ENCODE measurements around the gene TERT.

TERT gene

DNA sequence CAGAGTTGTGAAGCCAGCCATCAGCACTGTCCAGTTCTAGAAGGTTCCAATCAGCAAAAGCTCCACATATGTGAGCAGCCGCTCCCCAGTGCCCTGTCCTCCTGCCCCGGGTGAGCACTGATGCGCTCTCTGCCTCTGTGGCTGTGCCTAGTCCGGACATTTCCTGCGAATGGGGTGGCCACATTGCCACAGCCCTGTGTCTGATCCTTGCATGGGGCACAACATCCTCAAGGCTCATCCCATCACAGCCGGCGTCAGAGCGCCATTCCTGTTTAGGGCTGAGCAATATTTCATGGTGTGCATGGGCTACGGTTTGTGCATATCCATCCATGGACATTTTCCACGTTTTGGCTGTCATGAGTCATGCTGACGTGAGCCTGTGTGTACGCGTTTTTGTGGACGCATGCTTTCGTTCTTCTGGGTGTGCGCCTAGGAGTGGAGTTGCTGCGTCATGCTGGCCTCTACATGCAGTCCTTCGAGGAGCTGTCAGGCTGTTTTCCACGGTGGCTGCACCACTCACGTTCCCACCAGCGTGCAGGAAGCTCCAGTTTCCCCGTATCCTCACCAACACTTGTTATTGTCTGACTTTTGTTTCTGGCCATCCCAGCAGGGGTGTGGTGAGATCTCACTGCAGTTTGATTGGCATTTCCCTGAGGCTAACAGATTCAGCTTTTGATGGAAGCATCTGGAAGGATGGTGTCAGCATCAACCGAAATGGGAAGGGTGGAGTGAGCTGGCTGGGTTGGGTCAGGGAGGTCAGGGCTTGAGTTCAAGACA lies 79.4 kb downstream of the TERT start:
- FAIRE-seq: no peak

DNA sequence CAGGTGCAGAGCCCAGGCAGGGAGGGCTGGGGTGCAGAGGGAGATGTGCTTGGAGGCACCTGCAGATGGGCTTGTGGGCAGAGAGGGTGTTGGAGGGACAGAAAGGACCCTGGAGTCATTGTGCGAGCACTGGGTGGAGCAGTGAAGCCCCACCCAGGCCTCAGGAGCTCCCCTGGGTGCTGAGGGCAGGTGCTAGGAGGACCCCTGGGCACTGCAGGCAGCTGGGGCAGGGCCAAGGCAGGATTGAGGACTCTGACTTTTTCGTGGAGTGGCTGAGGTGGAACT lies 80.0 kb downstream of the TERT start:
- FAIRE-seq: no peak

DNA sequence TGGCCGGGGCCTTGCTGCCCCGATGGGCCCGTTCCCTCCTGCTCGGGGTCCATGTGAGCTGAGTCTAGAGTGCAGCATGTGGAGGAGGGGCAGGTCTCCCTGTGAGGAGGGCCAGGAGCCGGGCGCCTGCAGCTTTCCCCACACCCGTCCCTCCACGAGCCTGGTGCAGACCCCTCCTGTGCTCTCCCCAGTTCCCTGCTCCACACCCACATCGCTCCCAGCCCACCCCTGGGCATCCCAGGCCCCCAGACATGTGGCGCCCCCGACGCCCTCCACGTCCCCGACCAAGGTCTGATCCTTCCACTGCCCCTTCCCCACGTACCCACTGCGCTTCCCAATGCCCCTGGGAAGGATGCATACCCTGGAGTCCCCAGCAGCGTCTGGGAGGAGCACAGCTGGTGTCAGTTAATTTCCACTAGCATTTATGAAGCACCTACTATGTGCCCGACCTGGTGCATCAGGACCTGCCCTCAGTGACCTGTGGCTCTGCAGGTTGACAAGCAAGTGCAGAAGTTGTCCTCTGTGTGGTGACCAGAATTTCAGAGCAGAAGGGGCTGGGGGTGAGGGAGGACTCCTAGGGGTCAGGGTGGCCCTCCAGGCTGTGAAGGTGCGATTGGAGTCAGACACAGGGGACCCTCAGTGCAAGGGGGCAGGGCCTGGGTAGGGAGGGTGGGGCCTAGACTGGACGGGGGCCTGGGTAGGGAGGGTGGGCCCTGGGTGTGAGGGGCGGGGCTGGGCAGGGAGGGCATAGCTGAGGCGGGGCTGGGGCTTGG lies 80.5 kb downstream of the TERT start:
- no peak for FAIRE-seq

DNA sequence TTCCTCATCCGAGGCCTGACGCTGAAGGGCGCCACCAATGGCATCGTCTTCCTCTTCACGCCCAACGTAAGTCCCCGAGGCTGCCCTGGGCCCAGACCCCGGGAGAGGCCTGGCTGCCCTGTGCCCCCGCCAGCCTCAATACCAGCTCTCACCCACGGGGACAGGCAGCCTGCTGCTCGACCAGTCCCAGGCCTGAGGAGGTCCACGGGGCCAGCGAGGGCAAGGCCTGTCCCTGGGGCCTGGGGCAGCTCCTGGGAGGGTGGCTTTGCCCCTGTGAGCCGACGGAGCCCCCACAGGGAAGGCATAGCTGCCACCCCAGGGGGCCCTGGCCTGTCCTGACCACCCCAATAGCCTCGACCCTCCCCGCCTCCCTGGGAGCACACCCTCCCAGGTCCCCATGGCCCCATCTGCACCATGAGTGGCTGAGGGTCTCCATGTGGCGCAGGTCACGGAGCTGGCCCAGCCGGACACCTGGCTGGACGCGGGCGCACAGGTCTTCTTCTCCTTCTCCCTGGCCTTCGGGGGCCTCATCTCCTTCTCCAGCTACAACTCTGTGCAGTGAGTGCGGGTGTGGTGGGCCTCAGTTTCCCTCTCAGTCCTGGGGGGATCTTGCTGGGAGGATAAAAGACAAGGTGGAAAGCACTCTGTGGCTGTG lies 81.2 kb downstream of the TERT start:
- no peak for FAIRE-seq

DNA sequence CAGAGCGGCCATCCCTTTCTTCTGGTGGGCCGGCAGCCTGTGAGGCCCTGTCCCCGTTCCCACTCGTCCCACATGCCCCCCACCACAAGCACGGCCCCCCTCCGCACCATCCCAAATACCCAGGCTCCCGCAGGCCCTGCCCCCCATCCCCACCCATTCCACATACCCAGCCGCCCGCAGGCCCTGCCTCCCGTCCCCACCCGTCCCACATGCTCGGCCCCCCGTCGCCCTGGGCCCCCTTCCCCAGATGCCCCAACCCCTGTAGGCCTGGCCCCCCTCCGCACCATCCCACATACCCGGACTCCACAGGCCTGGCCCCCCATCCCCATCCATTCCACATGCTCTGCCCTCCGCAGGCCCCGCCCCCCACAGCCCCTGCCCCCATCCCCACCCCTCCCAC lies 82.0 kb downstream of the TERT start:
- FAIRE-seq: no peak

DNA sequence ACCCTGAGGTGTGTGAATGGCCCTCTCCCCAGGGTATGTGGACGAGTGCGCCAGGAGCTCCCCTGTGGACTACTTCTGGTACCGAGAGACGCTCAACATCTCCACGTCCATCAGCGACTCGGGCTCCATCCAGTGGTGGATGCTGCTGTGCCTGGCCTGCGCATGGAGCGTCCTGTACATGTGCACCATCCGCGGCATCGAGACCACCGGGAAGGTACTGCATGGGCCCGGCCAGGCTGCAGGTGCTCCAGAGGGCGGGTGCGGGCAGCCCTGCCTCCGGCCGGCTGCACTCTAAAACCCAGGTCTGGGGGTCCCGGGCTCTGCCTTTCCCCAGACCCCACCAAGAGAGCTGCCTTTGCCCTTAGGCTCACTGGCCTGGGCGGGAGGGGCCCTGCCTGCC lies 82.6 kb downstream of the TERT start:
- no peak for FAIRE-seq

DNA sequence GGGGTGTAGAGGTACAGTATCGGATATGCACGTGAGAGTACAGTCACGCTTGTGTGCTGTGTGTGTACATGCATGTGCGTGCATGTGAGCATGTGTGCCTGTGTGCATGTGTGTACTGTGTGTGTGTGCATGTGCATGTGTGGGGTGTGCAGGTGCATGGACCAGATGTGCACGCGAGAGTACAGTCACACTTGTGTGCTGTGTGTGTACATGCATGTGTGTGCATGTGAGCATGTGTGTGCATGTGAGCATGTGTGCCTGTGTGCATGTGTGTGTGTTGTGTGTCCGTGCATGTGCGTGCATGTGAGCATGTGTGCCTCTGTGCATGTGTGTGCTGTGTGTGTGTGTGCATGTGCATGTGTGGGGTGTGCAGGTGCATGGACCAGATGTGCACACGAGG lies 83.2 kb downstream of the TERT start:
- FAIRE-seq: no peak

DNA sequence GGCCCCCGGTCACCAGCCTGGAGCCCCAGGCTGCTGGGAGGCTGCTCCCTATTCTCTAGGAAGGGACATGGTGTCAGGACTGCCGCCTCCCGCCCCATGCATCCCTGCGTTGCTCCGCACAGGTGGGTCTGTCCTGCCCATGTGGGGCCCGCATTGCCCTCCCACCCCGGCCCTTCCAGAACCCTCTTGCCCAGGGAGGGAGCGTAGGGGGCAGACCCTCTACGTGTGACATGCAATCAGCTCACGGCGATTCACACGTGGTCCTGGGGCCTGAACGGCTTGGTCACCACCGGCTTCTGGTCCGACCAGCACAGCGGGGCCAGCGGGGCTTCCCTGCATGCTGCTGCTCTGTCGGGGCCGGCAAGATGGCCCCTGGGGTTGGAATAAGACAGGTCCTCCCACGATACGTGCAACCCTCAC lies 84.0 kb downstream of the TERT start:
- FAIRE-seq: no peak

DNA sequence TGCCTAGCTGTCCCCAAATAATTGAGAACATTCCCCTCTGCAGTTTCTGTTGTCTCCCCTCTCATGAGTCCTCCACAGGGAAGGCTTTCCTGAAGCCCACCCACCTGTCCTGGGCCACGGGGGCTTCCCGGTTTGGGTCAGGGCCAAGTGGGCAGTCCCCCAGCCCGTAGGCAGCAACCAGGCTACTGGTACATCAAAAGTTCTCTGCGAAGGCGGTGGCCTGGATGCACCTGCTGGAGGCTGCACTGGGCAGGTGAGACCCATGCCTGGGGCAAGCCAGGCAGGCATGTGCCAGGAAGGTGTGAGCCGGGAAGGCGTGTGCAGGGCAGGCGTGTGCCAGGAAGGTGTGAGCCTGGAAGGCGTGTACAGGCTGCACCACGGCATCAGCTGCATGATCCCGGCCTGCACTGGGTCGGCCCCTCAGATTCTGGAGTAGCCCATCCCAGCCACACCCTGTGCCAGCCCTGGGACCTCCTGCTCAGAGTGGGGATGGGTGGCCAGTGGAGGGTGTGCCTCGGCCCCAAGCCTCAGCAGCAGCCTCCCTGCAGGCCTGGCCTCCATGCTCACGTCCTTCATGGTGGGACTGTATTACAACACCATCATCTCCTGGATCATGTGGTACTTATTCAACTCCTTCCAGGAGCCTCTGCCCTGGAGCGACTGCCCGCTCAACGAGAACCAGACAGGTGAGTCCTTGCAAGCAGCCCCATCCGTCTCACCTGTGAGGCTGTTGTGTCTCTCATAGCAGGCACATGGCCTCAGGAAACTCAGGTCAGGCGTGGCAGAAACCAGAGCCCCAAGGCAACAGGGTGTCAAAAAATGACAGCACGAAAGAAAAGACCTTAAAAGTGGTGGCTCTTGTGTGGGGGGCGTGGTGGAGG lies 84.7 kb downstream of the TERT start:
- no peak for FAIRE-seq

DNA sequence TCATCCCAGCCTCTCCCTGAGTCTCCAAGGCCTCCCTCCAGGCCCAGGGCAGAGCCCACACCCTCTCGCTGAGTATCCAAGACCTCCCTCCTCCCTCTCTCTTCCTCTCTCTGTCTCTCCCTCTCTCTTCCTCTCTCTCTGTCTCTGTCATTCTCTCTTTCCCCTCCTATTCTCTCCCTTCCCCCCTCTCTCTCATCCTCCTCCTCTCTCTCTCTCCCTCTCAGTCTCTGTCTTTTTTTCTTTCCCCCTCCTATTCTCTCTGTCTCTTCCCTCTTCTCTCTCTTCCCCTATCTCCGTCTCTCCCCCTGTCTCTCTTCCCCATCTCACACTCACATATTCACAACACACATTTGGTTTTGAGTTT lies 85.4 kb downstream of the TERT start:
- FAIRE-seq: no peak

DNA sequence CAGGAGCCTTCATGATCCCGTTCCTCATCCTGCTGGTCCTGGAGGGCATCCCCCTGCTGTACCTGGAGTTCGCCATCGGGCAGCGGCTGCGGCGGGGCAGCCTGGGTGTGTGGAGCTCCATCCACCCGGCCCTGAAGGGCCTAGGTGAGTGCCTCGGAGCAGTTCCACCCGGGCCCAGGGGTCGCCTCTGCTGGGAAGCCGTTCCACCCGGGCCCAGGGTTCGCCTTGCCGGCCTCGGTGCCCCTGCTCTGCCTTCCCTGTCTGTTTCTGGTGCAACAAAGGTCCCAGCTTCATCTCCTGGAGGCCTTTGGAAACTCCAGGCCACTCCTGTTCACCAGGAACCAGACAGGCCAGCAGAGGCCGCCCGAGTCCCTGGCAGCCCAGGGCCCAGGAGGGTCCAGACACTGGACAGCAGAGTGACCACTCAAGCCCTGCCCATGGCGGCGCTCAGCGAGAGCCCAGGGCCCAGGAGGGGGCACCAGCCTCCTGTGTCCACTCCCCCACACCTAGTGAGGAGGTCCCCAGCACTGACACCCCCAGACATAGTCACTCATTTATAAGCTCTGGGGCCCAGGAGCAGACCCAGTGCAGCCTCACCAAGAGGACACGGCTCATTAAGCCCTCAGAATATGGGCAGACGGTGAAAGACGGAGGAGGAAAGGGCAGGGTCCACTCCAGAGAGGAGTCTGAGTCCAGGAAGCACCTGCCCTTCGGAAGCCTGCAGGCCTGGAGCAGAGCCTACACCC lies 86.0 kb downstream of the TERT start:
- no peak for FAIRE-seq

DNA sequence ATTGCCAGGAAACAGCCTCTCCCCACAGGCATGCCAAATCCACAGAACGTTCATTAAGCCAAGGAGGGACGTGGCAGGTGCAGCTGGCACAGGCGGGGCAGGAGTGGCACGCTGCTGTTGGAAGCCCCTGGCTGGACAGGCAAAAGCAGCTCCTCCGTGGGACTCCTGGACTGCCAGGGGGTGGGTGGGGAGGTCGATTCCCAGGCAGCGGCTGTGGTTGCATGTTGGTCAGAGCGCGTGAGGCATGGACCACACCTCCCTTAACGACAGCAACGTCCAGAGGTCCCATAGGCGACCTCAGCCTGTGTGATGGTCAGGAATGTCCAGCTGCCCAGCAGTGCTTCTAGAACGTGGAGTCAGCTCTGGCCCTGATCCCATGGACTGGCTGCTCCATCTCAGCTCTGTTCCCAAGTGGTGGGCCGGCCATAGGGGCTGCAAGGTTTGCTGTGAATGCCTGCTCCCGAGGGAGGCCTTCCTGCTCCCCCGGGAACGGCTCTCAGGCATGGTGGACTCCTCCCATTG lies 86.6 kb downstream of the TERT start:
- no peak for FAIRE-seq

DNA sequence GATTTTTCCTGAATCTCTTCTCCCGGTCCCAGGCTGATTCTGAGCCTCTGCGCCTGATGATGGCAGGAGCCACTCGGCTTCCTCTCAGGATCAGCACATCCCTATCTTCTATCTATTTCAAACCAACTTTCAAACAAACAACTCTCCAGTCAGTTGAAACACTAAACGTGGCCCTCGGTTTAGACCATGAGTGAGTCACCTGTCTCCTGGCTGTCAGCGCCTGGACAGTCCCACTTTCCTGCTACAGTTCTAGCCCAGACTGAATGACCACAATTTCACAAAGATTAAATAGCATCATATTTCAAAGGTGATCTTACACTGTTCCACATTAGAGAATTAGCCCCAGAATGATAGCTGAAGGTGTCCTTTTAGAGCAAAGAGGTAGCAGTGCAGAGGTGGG lies 87.3 kb downstream of the TERT start:
- FAIRE-seq: no peak

DNA sequence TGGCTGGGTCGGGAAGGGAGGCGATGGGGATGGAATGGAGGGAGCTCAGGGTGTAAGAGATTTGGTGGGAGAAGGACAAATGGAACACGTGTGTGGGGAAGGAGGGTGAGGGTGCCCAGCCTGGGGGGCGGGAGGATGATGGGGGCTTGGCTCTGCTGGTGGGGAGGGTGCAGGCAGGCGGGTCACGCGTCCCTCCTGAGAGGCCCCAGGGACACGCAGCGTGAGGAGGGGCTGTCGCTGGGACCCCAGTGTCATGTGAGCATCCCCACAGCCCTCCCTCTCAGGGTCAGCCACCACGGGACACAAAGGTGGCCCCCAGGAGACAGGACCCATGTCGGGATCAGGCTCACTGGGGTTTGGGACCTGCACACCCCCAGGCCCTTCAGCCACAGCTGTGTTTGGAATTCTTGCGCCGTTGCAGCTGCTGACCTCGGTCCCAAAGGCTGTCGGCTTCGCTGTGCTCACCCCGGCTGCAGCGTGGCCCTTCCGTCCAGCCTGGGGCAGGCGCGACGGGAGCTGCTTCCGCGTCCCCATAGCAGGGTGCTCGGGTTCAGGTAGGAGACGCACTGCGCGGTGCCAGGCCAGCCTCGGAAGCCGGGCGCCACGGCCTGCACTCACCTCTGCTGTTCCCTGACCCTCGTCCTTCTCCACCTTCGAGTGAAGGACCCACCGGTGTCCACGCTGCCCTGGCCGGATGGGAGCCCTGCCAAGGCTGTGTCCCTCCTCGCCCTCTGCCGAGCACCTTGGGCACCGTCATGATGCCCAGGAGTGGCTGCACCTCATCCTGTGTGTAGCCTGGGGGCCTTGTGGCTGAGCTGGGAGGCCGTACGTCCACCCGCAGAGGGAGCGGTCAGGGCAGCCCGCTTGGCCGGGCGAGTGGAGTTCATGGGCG lies 88.1 kb downstream of the TERT start:
- no peak for FAIRE-seq

DNA sequence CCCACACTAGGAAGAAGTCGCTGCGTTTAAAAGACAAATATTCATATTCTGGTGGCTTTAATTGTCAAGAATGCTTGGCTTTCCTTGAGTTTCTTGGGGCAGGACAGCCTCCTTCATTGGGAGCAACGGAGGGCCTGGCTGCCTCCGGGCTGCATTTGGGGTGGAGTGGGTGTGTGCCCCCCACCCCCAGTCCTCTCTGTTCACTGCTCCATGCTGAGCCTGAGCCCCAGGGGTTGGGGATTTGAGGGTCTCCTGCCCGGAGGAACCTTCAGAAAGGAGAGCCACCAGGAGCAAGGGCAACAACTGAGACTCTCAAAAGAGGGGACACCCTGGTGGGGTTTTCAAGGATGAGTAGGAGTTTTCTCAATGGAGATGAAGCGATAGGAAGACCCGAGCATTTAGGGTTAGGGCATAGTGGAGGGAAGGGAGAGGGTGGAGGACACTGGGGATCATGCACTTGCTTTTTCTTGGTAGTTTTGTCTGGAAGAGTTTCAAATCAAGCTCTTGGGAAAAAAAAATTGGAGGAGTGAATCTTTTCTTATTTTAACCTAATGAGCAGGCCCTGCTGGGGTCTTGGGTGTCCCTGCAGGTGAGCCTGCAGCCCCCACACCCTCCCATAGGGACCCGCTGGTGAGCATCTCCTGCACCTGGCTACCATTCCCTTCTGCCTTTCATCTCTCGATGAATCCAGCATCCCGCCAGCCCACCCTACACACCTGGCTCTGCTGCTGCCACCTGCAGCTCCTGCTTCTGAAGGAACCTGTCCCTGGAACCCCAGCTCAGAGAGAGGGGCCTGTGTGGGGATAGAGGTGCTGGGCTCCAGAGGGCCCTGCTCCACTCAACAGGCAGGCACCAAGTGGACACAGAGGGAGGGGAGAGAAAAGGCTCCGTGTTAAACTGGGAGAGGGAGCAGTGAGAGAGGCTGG lies 89.3 kb downstream of the TERT start:
- FAIRE-seq: no peak

DNA sequence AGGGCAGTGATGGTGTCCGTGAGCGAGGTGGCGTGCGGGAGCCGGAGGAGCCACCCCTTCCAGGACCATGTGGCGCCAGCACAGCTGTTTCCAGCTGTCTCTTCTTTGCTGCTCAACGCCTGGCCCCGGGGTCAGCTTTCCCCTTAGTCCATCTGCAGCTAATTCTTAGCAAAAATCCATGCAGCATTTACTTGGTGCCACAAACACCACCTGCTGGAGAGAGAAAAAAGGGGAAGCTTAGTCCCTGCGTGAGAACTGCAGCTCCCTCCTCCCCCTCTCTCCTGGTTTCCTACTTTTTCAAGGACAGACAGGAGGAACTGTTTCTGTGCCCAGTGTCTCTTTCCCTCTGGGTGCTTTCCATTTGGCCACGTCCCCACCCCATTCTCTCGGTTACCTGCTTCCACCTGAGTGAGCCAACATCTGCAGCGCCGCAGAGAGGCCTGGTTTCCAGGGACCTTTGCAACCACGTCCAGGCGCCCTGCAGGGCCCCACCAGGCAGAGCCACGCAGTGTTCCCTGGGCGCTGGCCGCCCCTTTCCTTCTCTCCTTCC lies 90.1 kb downstream of the TERT start:
- FAIRE-seq: no peak

DNA sequence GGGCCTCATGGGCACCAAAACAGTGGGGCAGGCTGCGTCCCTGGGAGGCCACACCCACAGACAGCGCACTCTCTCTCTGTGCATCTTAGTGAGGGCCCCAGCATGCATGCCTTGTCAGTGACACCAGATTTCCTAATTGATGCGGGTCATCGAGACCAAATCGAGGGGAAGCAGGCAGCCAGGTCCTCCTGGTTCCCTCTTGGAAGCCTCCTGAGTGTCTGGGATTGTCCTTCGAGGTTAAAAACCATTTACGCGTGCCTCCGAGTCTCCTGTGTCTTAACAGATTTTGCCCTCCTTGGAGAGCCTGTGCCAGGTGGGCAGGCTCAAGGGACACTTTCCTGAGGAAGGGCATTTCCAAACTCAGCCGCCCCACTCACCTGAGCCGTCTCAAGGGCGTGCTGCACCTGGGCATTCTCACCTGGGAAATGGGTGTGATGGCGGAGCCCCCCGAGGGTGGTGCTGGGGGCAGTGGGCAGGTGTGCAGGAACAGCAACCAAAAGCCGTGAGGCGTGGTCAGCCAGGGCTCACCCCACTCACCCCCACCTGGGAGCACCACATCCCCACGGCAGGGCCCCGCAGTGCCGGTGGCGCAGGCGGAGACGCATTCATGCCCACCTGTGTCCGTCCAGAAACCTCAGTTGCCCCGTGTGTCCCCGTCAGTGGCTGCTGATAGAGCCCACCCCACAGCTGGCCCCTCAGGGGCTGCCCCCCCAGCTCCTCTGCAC lies 90.7 kb downstream of the TERT start:
- FAIRE-seq: no peak

DNA sequence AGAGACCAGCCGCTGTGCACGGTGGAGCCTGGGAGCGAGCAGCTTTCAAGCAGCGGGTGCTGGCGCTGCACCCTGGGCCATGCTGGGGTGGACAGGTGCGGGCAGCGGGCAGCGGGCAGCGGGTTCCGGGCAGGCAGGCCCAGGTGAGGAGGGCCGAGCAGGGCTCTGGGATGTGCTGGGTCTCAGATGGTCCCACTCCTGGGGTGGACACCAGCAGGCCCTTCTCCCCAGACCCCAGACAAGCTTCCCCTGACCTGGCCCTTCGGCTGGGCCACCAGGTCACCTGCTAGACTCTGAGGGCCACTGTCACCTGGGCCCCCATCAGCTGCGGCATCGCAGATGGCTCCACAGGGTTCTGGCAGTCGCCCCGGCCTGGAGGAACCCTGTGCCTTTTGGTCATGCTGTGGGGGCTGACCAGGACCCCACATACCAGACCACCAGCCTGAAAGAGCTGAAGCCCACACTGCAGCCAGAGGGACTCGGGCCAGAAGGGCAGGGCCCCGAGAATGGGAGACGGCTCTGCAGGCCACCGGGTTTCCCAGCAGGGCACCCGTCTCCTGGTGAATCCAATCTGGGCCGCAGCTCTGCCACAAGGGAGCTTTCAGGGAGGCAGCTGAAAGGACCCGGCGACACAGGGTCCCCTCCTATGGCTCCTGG lies 91.4 kb downstream of the TERT start:
- FAIRE-seq: no peak

Data from TTC549 (cell line).